PC-9 (cell line): ENCODE measurements around the gene CDIP1. TPM values are rescaled to one million over a fixed set of nuclear protein-coding genes. Genes with fewer than 3 reads are reported as not detected.

Source experiments
- BruUV-seq: library from RNA; stranded (reverse); fragments of 400-500 nt; replicated peaks from 2 replicates; lab custom pipeline; 2021; lab: Mats Ljungman, UMichigan
- CTCF ChIA-PET: fragments of 300-600 bp; sonication (Branson Sonifier 250); formaldehyde crosslinking; loops from one replicate; lab custom pipeline; 2022; ENCODE audit warnings: antibody characterized with exemption; lab: Charles Lee
- POLR2A ChIA-PET: fragments of 300-600 bp; sonication (Branson Sonifier 250); formaldehyde crosslinking; loops from one replicate; lab custom pipeline; 2022; ENCODE audit warnings: antibody characterized with exemption; ENCODE audit not compliant: unreplicated experiment; lab: Charles Lee
- DNase-seq, 2 experiments: peaks; one replicate each; pipeline versions ENCODE4 v3.0.0 to v3.0.0-alpha.2; 2015 to 2022; ENCODE audit warnings: mixed read lengths in 1 of 2
- H2AFZ ChIP-seq: fragments of 200-600 bp; sonication (generic); 2 replicates; pipeline ENCODE4 v1.8.1; 2017; ENCODE audit warnings: antibody characterized with exemption
- H3F3A ChIP-seq: fragments of 200-600 bp; sonication (generic); 2 replicates; pipeline ENCODE4 v1.8.1; 2017; ENCODE audit warnings: antibody characterized with exemption, mild to moderate bottlenecking, low read depth; ENCODE audit not compliant: insufficient read depth
- H3K27ac ChIP-seq: fragments of 200-600 bp; sonication (generic); 2 replicates; pipeline ENCODE4 v1.6.1; 2016; ENCODE audit warnings: mixed run types
- H3K27me3 ChIP-seq: fragments of 200-600 bp; sonication (generic); 2 replicates; pipeline ENCODE4 v1.6.1; 2016; ENCODE audit warnings: low read depth, mixed run types; ENCODE audit not compliant: insufficient read depth
- H3K36me3 ChIP-seq: fragments of 200-600 bp; sonication (generic); 2 replicates; pipeline ENCODE4 v1.6.1; 2016; ENCODE audit warnings: low read depth, mixed run types
- H3K4me1 ChIP-seq: fragments of 200-600 bp; sonication (generic); replicated peaks from 2 replicates; pipeline ENCODE4 v1.6.1; 2016; ENCODE audit warnings: mixed run types; ENCODE audit not compliant: insufficient read depth
- H3K4me2 ChIP-seq: fragments of 200-600 bp; sonication (generic); 2 replicates; pipeline ENCODE4 v1.6.1; 2017; ENCODE audit warnings: mixed run types
- H3K4me3 ChIP-seq: fragments of 200-600 bp; sonication (generic); 2 replicates; pipeline ENCODE4 v1.6.1; 2016; ENCODE audit warnings: mixed run types
- H3K79me2 ChIP-seq: fragments of 200-600 bp; sonication (generic); 2 replicates; pipeline ENCODE4 v1.6.1; 2017; ENCODE audit warnings: low read depth, mixed run types
- H3K9me2 ChIP-seq: fragments of 200-600 bp; sonication (generic); 2 replicates; pipeline ENCODE4 v1.8.1; 2017; ENCODE audit warnings: mild to moderate bottlenecking; ENCODE audit not compliant: insufficient read depth
- H3K9me3 ChIP-seq: fragments of 200-600 bp; sonication (generic); 2 replicates; pipeline ENCODE4 v1.8.1; 2016; ENCODE audit warnings: low read depth; ENCODE audit not compliant: insufficient read depth
- H4K20me1 ChIP-seq: fragments of 200-600 bp; sonication (generic); 2 replicates; pipeline ENCODE4 v1.8.1; 2017; ENCODE audit not compliant: insufficient read depth
- EZH2 ChIP-seq: fragments of 200-600 bp; sonication (generic); IDR thresholded peaks from 2 replicates; pipeline ENCODE4 v1.8.0; 2017; ENCODE audit warnings: antibody characterized with exemption, low read depth
- intact Hi-C: fragments of 100-400 bp; cut with micrococcal nuclease; formaldehyde crosslinking; loops from one replicate; pipeline ENCODE4 v1.10.0; 2022; ENCODE audit not compliant: unreplicated experiment
- total RNA-seq: library from RNA; stranded (reverse); gene quantifications from 2 replicates; pipeline ENCODE4 v1.2.3, GENCODE V29; 2021
- TF ChIP-seq, protein P1 (sequence below): fragments of 200-600 bp; sonication (generic); conservative IDR thresholded peaks from 2 replicates; pipeline ENCODE4 v1.6.1; 2017; ENCODE audit warnings: mixed run types, antibody characterized with exemption, mild to moderate bottlenecking, moderate library complexity

Gene CDIP1
- total RNA-seq, 1 experiment from 2014 or later = 10.7 TPM

DNA sequence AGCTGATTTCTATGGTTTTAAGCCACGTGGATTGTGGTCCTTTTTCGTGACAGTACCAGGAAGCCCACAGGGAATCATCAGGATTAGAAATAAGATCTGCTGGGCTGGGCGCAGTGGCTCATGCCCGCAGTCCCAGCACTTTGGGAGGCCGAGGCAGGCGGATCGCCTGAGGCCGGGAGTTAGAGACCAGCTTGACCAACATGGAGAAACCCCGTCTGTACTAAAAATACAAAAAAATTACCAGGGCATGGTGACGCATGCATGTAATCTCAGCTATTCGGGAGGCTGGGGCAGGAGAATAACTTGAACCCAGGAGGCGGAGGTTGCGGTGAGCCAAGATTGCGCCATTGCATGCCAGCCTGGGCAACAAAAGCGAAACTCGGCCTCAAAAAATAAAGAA lies 70.7 kb downstream of the CDIP1 start:
- no peaks in the 10 kb centered on the region for H3K9me3 ChIP-seq
- no peaks in the 10 kb centered on the region for H3K27me3 ChIP-seq
- no peak for TF ChIP-seq EZH2
- DNase-seq = no peak
- H3K9me2 ChIP-seq = no peaks in the 10 kb centered on the region
- H3K4me2 ChIP-seq = no peak overlapping the region
- H4K20me1 ChIP-seq = peaks cover 18% of the 10 kb centered on the region
- H3K4me3 ChIP-seq = no peak overlapping the region
- peaks cover 48% of the 10 kb centered on the region for H3F3A ChIP-seq
- H2AFZ ChIP-seq = no peak overlapping the region
- peaks cover 19% of the 10 kb centered on the region for H3K79me2 ChIP-seq
- ChIA-PET CTCF (interaction anchor here (0.6 kb wide), 1 partner anchor 239 kb away, joined by 6 read pairs; no protein-coding TSS in a partner anchor), POLR2A (no interaction called here)
- intact Hi-C loops = no loop called here
- H3K36me3 ChIP-seq = no peaks in the 10 kb centered on the region
- no TSS peak for BruUV-seq
- H3K4me1 ChIP-seq = peaks cover 31% of the 10 kb centered on the region
- no peak overlapping the region for H3K27ac ChIP-seq

DNA sequence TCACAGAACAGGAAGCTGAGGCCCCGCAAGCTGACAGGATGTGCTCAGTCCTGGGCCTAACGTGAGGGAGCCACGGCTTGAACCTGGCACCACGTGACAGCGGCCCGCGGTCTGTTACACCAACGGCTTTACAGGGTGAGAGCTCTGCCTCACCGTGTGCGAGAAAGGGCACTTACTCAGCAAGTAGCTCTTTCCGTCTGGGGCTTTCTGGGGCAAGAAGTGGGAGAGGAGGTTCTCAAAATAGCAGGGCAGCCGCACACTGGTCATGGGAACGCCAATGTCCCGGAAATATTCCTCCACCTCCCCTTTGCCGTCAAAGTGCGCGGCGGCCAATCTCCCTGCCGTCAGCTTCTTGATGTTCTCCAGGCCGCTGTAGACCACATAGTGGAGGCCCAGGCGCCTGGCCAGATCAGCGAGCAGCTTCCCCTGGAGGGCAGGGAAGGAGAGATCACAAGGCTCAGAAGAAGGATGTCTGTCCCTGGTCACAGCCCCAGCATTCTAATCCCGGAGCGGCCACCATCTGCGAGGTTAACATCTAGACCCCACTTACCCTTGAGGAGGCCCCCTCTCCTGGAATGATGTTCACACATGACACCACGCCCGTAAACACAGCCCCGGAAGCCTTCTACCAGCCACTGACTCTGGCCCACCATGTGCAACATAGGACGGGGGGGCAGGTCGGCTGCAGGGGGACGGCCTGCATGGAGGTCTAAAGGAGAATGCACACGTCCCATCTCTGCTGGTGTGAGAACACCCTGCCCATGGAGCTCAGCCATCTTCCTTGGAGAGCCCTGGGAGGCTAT lies 72.4 kb downstream of the CDIP1 start:
- DNase-seq = no peak
- ChIA-PET CTCF (no interaction called here), POLR2A (no interaction called here)
- H3K36me3 ChIP-seq = no peaks in the 10 kb centered on the region
- H3K9me2 ChIP-seq = no peaks in the 10 kb centered on the region
- no TSS peak for BruUV-seq
- H3K4me2 ChIP-seq = no peak overlapping the region
- TF ChIP-seq, protein P1, sequence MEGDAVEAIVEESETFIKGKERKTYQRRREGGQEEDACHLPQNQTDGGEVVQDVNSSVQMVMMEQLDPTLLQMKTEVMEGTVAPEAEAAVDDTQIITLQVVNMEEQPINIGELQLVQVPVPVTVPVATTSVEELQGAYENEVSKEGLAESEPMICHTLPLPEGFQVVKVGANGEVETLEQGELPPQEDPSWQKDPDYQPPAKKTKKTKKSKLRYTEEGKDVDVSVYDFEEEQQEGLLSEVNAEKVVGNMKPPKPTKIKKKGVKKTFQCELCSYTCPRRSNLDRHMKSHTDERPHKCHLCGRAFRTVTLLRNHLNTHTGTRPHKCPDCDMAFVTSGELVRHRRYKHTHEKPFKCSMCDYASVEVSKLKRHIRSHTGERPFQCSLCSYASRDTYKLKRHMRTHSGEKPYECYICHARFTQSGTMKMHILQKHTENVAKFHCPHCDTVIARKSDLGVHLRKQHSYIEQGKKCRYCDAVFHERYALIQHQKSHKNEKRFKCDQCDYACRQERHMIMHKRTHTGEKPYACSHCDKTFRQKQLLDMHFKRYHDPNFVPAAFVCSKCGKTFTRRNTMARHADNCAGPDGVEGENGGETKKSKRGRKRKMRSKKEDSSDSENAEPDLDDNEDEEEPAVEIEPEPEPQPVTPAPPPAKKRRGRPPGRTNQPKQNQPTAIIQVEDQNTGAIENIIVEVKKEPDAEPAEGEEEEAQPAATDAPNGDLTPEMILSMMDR = no peak
- no peak for TF ChIP-seq EZH2
- H3K9me3 ChIP-seq = no peaks in the 10 kb centered on the region
- no peak overlapping the region for H2AFZ ChIP-seq
- peaks cover 50% of the 10 kb centered on the region for H3F3A ChIP-seq
- 0 out of 2 replicates have a peak, but pooled peaks cover 5% of the 10 kb centered on the region for H3K79me2 ChIP-seq
- no peaks in the 10 kb centered on the region for H3K27me3 ChIP-seq
- no peak overlapping the region for H3K4me3 ChIP-seq
- peak overlapping the region; percentile 78; the same call in 1 of the 2 replicates for H3K27ac ChIP-seq
- H4K20me1 ChIP-seq = peaks cover 18% of the 10 kb centered on the region
- intact Hi-C loops = no loop called here
- H3K4me1 ChIP-seq = peaks cover 30% of the 10 kb centered on the region

DNA sequence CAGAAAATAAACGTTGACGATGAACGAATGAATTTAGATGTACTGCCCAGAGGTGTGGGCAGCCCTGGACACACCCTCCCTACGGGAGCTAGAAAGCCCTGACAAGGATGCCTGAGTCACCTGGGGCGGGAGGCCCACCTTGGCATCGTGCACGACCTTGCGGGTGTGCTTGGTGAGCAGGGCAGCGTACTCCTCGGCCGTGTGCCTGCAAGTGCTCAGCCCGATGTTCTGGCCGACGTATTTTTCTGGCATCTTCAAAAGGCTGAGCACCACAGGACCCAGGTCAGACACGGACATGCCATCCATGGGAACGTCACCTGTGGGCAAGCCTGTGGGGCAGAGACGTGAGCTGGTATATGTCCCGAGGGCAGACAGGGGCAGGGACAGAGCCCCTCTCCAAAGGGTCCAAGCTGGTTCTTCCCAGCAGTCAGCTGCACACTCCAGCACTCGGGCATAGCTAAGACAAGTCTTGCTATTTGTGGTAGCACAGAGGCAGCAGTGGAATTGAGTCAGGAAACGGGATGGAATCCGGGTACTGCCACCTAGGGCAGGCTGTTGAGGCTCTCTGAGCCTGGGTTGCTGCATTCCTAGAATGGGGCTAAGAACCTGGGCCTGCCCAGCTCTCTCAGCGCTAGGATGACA lies 74.9 kb downstream of the CDIP1 start:
- H3K4me2 ChIP-seq = peak overlapping the region; percentile 42
- TF ChIP-seq EZH2 = no peak
- TF ChIP-seq, protein P1 = no peak
- no peaks in the 10 kb centered on the region for H3K9me2 ChIP-seq
- H3K36me3 ChIP-seq = no peaks in the 10 kb centered on the region; the same call in 1 of the 2 replicates
- intact Hi-C loops = no loop called here
- peak in 1 of 2 experiments; percentile 73 for DNase-seq
- BruUV-seq = no TSS peak
- H4K20me1 ChIP-seq = peaks cover 18% of the 10 kb centered on the region
- no peak overlapping the region for H2AFZ ChIP-seq
- H3K4me1 ChIP-seq = peaks cover 30% of the 10 kb centered on the region
- no peaks in the 10 kb centered on the region for H3K27me3 ChIP-seq
- H3F3A ChIP-seq = peaks cover 64% of the 10 kb centered on the region
- H3K27ac ChIP-seq = peak overlapping the region; percentile 78
- ChIA-PET CTCF (no interaction called here), POLR2A (interaction anchor here (0.6 to 0.8 kb wide), 4 partner anchors 13 to 625 kb away, joined by 3 to 8 read pairs (median 6); partner anchors contain the start of gene HMOX2)
- 0 out of 2 replicates have a peak, but pooled peaks cover 5% of the 10 kb centered on the region for H3K79me2 ChIP-seq
- H3K4me3 ChIP-seq = no peak overlapping the region
- no peaks in the 10 kb centered on the region for H3K9me3 ChIP-seq
